Keratinocyte (primary cell): ENCODE data around the gene APCDD1. TPM values are rescaled to one million over a fixed set of nuclear protein-coding genes. Genes with fewer than 3 reads are reported as not detected.

Experiments used
- DNase-seq: peaks from one replicate; pipeline ENCODE4 v3.0.0-alpha.2; 2011; ENCODE audit warnings: low read depth, missing footprints, low spot score
- FAIRE-seq: peaks from 2 replicates; lab custom pipeline; 2011; peaks lifted over from hg19 to GRCh38; lab: Jason Lieb, UNC
- H2AFZ ChIP-seq: 2 replicates; pipeline ENCODE4 v1.6.0; 2012; ENCODE audit warnings: low read length, control low read depth, inconsistent platforms; ENCODE audit not compliant: control insufficient read depth
- H3K27ac ChIP-seq: 2 replicates; pipeline ENCODE4 v1.5.1; 2011; ENCODE audit warnings: low read length; ENCODE audit not compliant: control insufficient read depth, insufficient read depth
- H3K27me3 ChIP-seq: 3 replicates; pipeline ENCODE4 v1.6.0; 2011; ENCODE audit warnings: low read length; ENCODE audit not compliant: control insufficient read depth, insufficient read depth; ENCODE audit errors: extremely low read depth
- H3K36me3 ChIP-seq, 2 experiments: 2 replicates in 1 of 2; 3 replicates in 1 of 2; pipeline ENCODE4 v1.5.1; 2011; ENCODE audit warnings: low read length in 2 of 2, mild to moderate bottlenecking in 1 of 2; ENCODE audit not compliant: control insufficient read depth in 2 of 2, insufficient read depth in 2 of 2; ENCODE audit errors: extremely low read depth in 1 of 2
- H3K4me1 ChIP-seq: 3 replicates; pipeline ENCODE4 v1.5.1; 2011; ENCODE audit warnings: low read length; ENCODE audit not compliant: control insufficient read depth, insufficient read depth; ENCODE audit errors: extremely low read depth
- H3K4me2 ChIP-seq: 3 replicates; pipeline ENCODE4 v1.6.0; 2011; ENCODE audit warnings: low read depth, low read length; ENCODE audit not compliant: control insufficient read depth, insufficient read depth; ENCODE audit errors: extremely low read depth
- H3K4me3 ChIP-seq, 3 experiments: fragments of 200-600 bp in 1 of 3; sonication (generic) in 1 of 3; 2 replicates in 2 of 3; 3 replicates in 1 of 3; pipeline ENCODE4 v1.5.1; 2011 to 2016; ENCODE audit warnings: low read length in 3 of 3, mild to moderate bottlenecking in 3 of 3, control low read depth in 2 of 3, inconsistent platforms in 1 of 3, low read depth in 1 of 3, mixed read lengths in 1 of 3, mixed run types in 1 of 3, moderate library complexity in 1 of 3; ENCODE audit not compliant: control insufficient read depth in 2 of 3, insufficient read depth in 2 of 3; ENCODE audit errors: extremely low read depth in 1 of 3
- H3K79me2 ChIP-seq: 2 replicates; pipeline ENCODE4 v1.6.0; 2012; ENCODE audit warnings: low read length; ENCODE audit not compliant: control insufficient read depth, insufficient read depth
- H3K9ac ChIP-seq: 3 replicates; pipeline ENCODE4 v1.6.0; 2011; ENCODE audit warnings: low read length; ENCODE audit not compliant: control insufficient read depth, insufficient read depth; ENCODE audit errors: extremely low read depth
- H3K9me1 ChIP-seq: 3 replicates; pipeline ENCODE4 v1.6.0; 2011; ENCODE audit warnings: low read length; ENCODE audit not compliant: control insufficient read depth, insufficient read depth; ENCODE audit errors: extremely low read depth
- H3K9me3 ChIP-seq: 2 replicates; pipeline ENCODE4 v1.5.1; 2012; ENCODE audit warnings: low read depth, low read length; ENCODE audit not compliant: control insufficient read depth
- H4K20me1 ChIP-seq: 3 replicates; pipeline ENCODE4 v1.6.0; 2011; ENCODE audit warnings: low read length; ENCODE audit not compliant: control insufficient read depth, insufficient read depth; ENCODE audit errors: extremely low read depth
- EZH2 ChIP-seq: IDR thresholded peaks from one replicate; pipeline ENCODE4 v1.6.1; 2012; ENCODE audit warnings: inconsistent platforms, mild to moderate bottlenecking, low read length, moderate library complexity
- dilution Hi-C: fragments of 300-500 bp; cut with MboI; formaldehyde crosslinking; loops from one replicate; pipeline ENCODE4 v1.7.0; 2020; ENCODE audit warnings: low sequenced_read_pairs; ENCODE audit not compliant: extremely low pct_ligation_motif_present
- polyA plus RNA-seq, 5 experiments: library from polyadenylated mRNA; depleted of rRNA in 3 of 5; stranded (reverse) in 3 of 5; stranded (forward) in 1 of 5; unstranded in 1 of 5; fragments of >200 nt; gene quantifications; 1 replicate in 1 of 5; 2 replicates in 3 of 5; 3 replicates in 1 of 5; pipeline versions ENCODE4 v1.2.1 to v1.2.3, GENCODE V29; 2011 to 2012; ENCODE audit warnings: missing spikeins in 2 of 5, low read depth in 1 of 5, low replicate concordance in 1 of 5
- TF ChIP-seq, protein P1 (sequence below), 3 experiments: IDR thresholded peaks in 1 of 3; conservative IDR thresholded peaks in 1 of 3; optimal IDR thresholded peaks in 1 of 3; 2 replicates in 2 of 3; 3 replicates in 1 of 3; pipeline versions ENCODE3 to v1.5.1; 2011; ENCODE audit warnings: low read length in 3 of 3, mild to moderate bottlenecking in 3 of 3, moderate library complexity in 2 of 3, control low read depth in 1 of 3, inconsistent platforms in 1 of 3; ENCODE audit not compliant: insufficient read depth in 2 of 3; ENCODE audit errors: extremely low read depth in 1 of 3

APCDD1 gene
- polyA plus RNA-seq, 1 donor (not counting 4 experiments of a cell fraction or from before 2014, with no cell fraction given) = 8.5 TPM

DNA sequence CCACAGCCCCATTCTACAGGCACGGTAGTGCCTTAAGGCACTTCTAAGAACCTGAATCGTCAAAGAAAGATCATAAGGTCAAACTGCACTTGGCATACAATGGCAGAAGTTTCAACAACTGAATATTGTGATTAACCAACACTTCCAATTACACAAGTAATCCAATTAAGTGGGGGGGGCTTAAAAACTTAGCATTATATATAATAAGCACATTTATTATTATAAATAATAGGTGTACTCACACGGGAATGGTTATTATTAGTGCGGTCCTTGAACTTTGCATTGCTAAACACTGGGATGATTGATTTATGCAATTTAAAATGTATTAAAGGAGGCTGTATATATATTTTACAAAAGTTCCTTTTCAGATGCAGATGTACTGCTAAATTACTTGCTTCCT lies 7.6 kb downstream of the APCDD1 start:
- Histone ChIP-seq H3K27me3 (peaks cover 1% of the 10 kb centered on the region), H3K9ac (no peak overlapping the region), H2AFZ (no peak overlapping the region), H3K4me2 (no peak overlapping the region), H3K4me3 (no peak overlapping the region), H3K9me1 (no peaks in the 10 kb centered on the region), H3K36me3 (no peaks in the 10 kb centered on the region), H4K20me1 (no peaks in the 10 kb centered on the region), H3K4me1 (peaks cover 11% of the 10 kb centered on the region), H3K79me2 (no peaks in the 10 kb centered on the region), H3K27ac (no peak overlapping the region), H3K9me3 (no peaks in the 10 kb centered on the region)
- TF ChIP-seq, protein P1, sequence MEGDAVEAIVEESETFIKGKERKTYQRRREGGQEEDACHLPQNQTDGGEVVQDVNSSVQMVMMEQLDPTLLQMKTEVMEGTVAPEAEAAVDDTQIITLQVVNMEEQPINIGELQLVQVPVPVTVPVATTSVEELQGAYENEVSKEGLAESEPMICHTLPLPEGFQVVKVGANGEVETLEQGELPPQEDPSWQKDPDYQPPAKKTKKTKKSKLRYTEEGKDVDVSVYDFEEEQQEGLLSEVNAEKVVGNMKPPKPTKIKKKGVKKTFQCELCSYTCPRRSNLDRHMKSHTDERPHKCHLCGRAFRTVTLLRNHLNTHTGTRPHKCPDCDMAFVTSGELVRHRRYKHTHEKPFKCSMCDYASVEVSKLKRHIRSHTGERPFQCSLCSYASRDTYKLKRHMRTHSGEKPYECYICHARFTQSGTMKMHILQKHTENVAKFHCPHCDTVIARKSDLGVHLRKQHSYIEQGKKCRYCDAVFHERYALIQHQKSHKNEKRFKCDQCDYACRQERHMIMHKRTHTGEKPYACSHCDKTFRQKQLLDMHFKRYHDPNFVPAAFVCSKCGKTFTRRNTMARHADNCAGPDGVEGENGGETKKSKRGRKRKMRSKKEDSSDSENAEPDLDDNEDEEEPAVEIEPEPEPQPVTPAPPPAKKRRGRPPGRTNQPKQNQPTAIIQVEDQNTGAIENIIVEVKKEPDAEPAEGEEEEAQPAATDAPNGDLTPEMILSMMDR (optimal IDR thresholded peaks at IDR 0.05 in 1 of 3, IDR thresholded peaks at IDR 0.05 in 1 of 3, conservative IDR thresholded peaks at IDR 0.05 in 1 of 3; ENCODE audit: extremely low read depth in 1 of 3, insufficient read depth in 2 of 3, low read length in 3 of 3) = no peak
- no peak for TF ChIP-seq EZH2
- dilution Hi-C loops = no loop called here
- FAIRE-seq = no peak
- DNase-seq = no peak

DNA sequence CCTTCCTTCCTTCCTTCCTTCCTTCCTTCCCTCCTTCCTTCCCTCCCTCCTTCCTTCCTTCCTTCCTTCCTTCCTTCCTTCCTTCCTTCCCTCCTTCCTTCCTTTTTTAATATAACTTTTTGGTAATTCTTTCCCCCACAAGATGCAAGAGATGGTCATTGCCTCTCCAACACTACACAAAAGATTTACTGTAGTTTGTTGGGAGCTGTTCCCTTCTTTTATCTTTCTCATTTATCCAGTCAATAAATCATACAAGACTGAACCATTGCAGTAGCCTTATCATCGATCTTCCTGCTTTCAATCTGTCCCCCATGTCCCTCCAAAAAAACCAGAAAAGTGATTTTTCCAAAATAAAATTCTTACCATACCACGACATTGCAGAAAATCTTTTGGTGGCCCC lies 8.2 kb downstream of the APCDD1 start:
- Histone ChIP-seq H3K27me3 (no peaks in the 10 kb centered on the region), H3K9ac (no peak overlapping the region), H4K20me1 (no peaks in the 10 kb centered on the region), H3K36me3 (no peaks in the 10 kb centered on the region), H3K4me3 (no peak overlapping the region), H2AFZ (no peak overlapping the region), H3K9me1 (no peaks in the 10 kb centered on the region), H3K4me1 (peaks cover 11% of the 10 kb centered on the region), H3K27ac (no peak overlapping the region), H3K79me2 (no peaks in the 10 kb centered on the region), H3K9me3 (no peaks in the 10 kb centered on the region), H3K4me2 (no peak overlapping the region)
- FAIRE-seq (no peak), DNase-seq (no peak)
- TF ChIP-seq, protein P1 (optimal IDR thresholded peaks at IDR 0.05 in 1 of 3, IDR thresholded peaks at IDR 0.05 in 1 of 3, conservative IDR thresholded peaks at IDR 0.05 in 1 of 3; ENCODE audit: extremely low read depth in 1 of 3, insufficient read depth in 2 of 3, low read length in 3 of 3) = no peak
- TF ChIP-seq EZH2 = no peak
- dilution Hi-C loops = no loop called here
